CD14-positive monocyte (primary cell): ENCODE measurements around the gene AAR2. TPM values are rescaled to one million over a fixed set of nuclear protein-coding genes. Genes with fewer than 3 reads are reported as not detected.

ENCODE experiments used
- DNase-seq, 3 donors: peaks; one replicate each; pipeline ENCODE4 v3.0.0-alpha.2; 2011 to 2022
- H2AFZ ChIP-seq: 2 replicates; pipeline ENCODE4 v1.6.0; 2012; ENCODE audit warnings: mild to moderate bottlenecking, low read depth, low read length, inconsistent platforms; ENCODE audit not compliant: insufficient read depth, poor library complexity, severe bottlenecking
- H3K27ac ChIP-seq, 2 donors: 1 replicate in 1 of 2; 2 replicates in 1 of 2; pipeline ENCODE4 v1.5.1; 2012 to 2013; ENCODE audit warnings: low read length in 2 of 2, control low read depth in 1 of 2, inconsistent platforms in 1 of 2, low read depth in 1 of 2, mild to moderate bottlenecking in 1 of 2
- H3K27me3 ChIP-seq, 2 donors: one replicate each; pipeline versions ENCODE4 v1.6.0 to v1.6.1; 2011 to 2013; ENCODE audit warnings: low read length in 2 of 2; ENCODE audit not compliant: control insufficient read depth in 2 of 2, insufficient read depth in 2 of 2
- H3K36me3 ChIP-seq, 2 donors: replicated peaks in 1 of 2; 1 replicate in 1 of 2; 2 replicates in 1 of 2; pipeline versions ENCODE4 v1.5.1 to v1.6.1; 2012 to 2013; ENCODE audit warnings: low read length in 2 of 2, control low read depth in 1 of 2, inconsistent platforms in 1 of 2, mild to moderate bottlenecking in 1 of 2; ENCODE audit not compliant: insufficient read depth in 2 of 2, control insufficient read depth in 1 of 2
- H3K4me1 ChIP-seq, 2 donors: 1 replicate in 1 of 2; 2 replicates in 1 of 2; pipeline versions ENCODE4 v1.5.1 to v1.6.1; 2012 to 2013; ENCODE audit warnings: low read length in 2 of 2, control low read depth in 1 of 2, inconsistent platforms in 1 of 2, mild to moderate bottlenecking in 1 of 2, moderate library complexity in 1 of 2; ENCODE audit not compliant: insufficient read depth in 2 of 2, control insufficient read depth in 1 of 2
- H3K4me2 ChIP-seq: replicated peaks from 2 replicates; pipeline ENCODE3; 2012; ENCODE audit warnings: low read length, moderate library complexity, mild to moderate bottlenecking; ENCODE audit not compliant: poor library complexity, severe bottlenecking; ENCODE audit errors: extremely low read depth
- H3K4me3 ChIP-seq, 3 experiments: fragments of 200-600 bp in 1 of 3; sonication (generic) in 1 of 3; replicated peaks in 1 of 3; 1 replicate in 2 of 3; 2 replicates in 1 of 3; pipeline ENCODE4 v1.5.1; 2011 to 2013; ENCODE audit warnings: low read length in 3 of 3, mild to moderate bottlenecking in 3 of 3, control low read depth in 2 of 3, low read depth in 2 of 3, inconsistent platforms in 1 of 3, moderate library complexity in 1 of 3
- H3K79me2 ChIP-seq: 2 replicates; pipeline ENCODE4 v1.6.0; 2012; ENCODE audit warnings: mild to moderate bottlenecking, control low read depth, inconsistent platforms, low read length, moderate library complexity; ENCODE audit not compliant: insufficient read depth
- H3K9ac ChIP-seq: 2 replicates; pipeline ENCODE4 v1.6.0; 2017; ENCODE audit warnings: low read length, mild to moderate bottlenecking; ENCODE audit not compliant: insufficient read depth, poor library complexity, severe bottlenecking
- H3K9me3 ChIP-seq, 2 donors: replicated peaks in 1 of 2; 1 replicate in 1 of 2; 2 replicates in 1 of 2; pipeline versions ENCODE4 v1.5.1 to v1.6.1; 2012 to 2013; ENCODE audit warnings: low read length in 2 of 2, control low read depth in 1 of 2; ENCODE audit not compliant: control insufficient read depth in 1 of 2, insufficient read depth in 1 of 2
- H4K20me1 ChIP-seq: 2 replicates; pipeline ENCODE4 v1.6.0; 2012; ENCODE audit warnings: mild to moderate bottlenecking, low read length, control low read depth, moderate library complexity; ENCODE audit not compliant: insufficient read depth
- H3K27ac Mint-ChIP-seq, 7 donors: one replicate each; pipeline ENCODE4 v1.8.0; 2020; ENCODE audit warnings: mild to moderate bottlenecking in 7 of 7, mixed read lengths in 7 of 7, moderate library complexity in 6 of 7, inconsistent platforms in 2 of 7
- H3K27me3 Mint-ChIP-seq, 3 donors: one replicate each; pipeline ENCODE4 v1.8.0; 2021 to 2022; ENCODE audit warnings: low read depth in 3 of 3, mild to moderate bottlenecking in 3 of 3, mixed read lengths in 3 of 3, moderate library complexity in 3 of 3, inconsistent platforms in 1 of 3
- H3K36me3 Mint-ChIP-seq, 2 donors: one replicate each; pipeline ENCODE4 v1.8.0; 2020; ENCODE audit warnings: mixed read lengths in 2 of 2, inconsistent platforms in 1 of 2, mild to moderate bottlenecking in 1 of 2
- H3K4me1 Mint-ChIP-seq: one replicate; pipeline ENCODE4 v1.8.0; 2020; ENCODE audit warnings: mild to moderate bottlenecking, mixed read lengths
- H3K4me3 Mint-ChIP-seq, 2 donors: one replicate each; pipeline ENCODE4 v1.8.0; 2020; ENCODE audit warnings: mild to moderate bottlenecking in 2 of 2, mixed read lengths in 2 of 2, moderate library complexity in 1 of 2
- H3K9me3 Mint-ChIP-seq, 7 donors: one replicate each; pipeline ENCODE4 v1.8.0; 2020 to 2022; ENCODE audit warnings: mixed read lengths in 7 of 7, mild to moderate bottlenecking in 6 of 7, moderate library complexity in 6 of 7, inconsistent platforms in 2 of 7
- WGBS: methylation state at CpG from one replicate; pipeline ENCODE4 v1.1.5; 2013; ENCODE audit warnings: missing lambda C conversion rate; ENCODE audit not compliant: insufficient coverage; 5-methylcytosine and 5-hydroxymethylcytosine counted together
- intact Hi-C, 2 donors: fragments of 100-400 bp; cut with micrococcal nuclease; formaldehyde crosslinking; loops; one replicate each; pipeline versions ENCODE4 v1.15.0 to v1.15.1; 2023
- polyA plus RNA-seq, 3 donors: library from polyadenylated mRNA; depleted of rRNA in 1 of 3; unstranded in 2 of 3; stranded (reverse) in 1 of 3; fragments of 300-500 nt in 2 of 3; fragments of >200 nt in 1 of 3; fragmentation: Illumina TruSeq in 2 of 3; gene quantifications; 1 replicate in 2 of 3; 2 replicates in 1 of 3; pipeline ENCODE4 v1.2.3, GENCODE V29; 2012 to 2021
- TF ChIP-seq, protein P1 (sequence below): fragments of 200-600 bp; IDR thresholded peaks from one replicate; pipeline ENCODE4 v1.8.0; 2022; ENCODE audit warnings: antibody characterized with exemption, mild to moderate bottlenecking

The AAR2 gene
- polyA plus RNA-seq, 3 donors, result 9.1 to 48.8 (median 45.2) TPM

DNA sequence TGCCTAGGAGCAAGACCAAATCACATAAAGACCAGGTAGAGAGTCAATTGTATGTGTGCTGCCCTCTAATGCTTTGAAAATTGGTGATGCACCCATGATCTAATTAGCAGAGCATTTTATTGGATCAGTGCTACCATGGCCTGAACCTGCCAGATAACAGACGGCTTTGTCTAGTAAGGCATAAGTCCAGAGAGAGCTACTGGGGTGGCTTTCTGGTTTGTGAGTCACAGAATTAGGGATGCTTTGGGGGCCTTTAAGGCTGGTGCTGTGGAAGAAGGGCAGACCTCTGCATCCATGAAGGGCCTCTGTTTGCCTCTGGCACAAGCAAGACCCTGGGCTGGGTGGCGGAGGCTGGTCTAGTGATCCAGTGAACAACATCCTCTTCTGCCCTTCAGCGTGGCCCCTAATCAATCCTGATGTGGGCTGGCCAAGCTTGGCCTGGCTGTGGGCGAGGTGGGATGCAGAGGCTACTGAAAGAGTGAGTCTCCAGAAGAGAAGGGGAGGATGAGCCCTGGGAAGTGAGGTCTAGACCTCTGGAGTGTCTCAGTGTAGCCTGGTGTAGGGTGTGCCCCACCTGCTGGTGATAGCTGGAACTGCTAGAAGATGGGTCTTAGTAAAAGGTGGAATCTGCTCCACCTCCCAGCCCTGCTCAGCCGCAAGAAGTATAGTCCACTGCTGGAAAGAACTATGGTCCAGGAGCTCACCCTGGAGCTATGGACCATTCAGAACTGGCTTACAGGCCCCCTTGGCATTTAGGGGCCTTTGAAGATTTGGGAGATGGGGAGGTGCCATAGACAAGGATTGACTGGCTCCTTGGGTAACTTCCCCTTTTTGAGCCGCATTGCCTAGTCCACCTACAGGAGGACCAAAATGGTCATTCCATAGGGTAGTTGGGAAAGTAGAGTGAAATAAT lies 36.7 kb upstream of the AAR2 start:
- no peaks in the 10 kb centered on the region for H3K9me3 Mint-ChIP-seq
- no peaks in the 10 kb centered on the region for H3K36me3 Mint-ChIP-seq
- WGBS, result 72% methylated on average over 4 of the region's 6 CpGs
- Histone ChIP-seq H3K9me3 (no peaks in the 10 kb centered on the region), H3K9ac (no peak overlapping the region), H2AFZ (peak overlapping the region; percentile 39), H3K4me3 (no peak overlapping the region), H3K79me2 (no peaks in the 10 kb centered on the region), H3K4me2 (no peak overlapping the region), H3K27ac (no peak overlapping the region), H3K36me3 (no peaks in the 10 kb centered on the region), H3K4me1 (no peaks in the 10 kb centered on the region), H3K27me3 (peaks cover 0 to 4% of the 10 kb centered on the region in 2 donors), H4K20me1 (peaks cover 3% of the 10 kb centered on the region)
- intact Hi-C loops, result loop anchor here in 1 of 2 donors (5.0 kb wide), 2 partner anchors 42 to 243 kb away; no protein-coding TSS in a partner anchor
- peaks cover 3 to 10% (median 8%) of the 10 kb centered on the region in 3 donors for H3K27me3 Mint-ChIP-seq
- TF ChIP-seq, protein P1, sequence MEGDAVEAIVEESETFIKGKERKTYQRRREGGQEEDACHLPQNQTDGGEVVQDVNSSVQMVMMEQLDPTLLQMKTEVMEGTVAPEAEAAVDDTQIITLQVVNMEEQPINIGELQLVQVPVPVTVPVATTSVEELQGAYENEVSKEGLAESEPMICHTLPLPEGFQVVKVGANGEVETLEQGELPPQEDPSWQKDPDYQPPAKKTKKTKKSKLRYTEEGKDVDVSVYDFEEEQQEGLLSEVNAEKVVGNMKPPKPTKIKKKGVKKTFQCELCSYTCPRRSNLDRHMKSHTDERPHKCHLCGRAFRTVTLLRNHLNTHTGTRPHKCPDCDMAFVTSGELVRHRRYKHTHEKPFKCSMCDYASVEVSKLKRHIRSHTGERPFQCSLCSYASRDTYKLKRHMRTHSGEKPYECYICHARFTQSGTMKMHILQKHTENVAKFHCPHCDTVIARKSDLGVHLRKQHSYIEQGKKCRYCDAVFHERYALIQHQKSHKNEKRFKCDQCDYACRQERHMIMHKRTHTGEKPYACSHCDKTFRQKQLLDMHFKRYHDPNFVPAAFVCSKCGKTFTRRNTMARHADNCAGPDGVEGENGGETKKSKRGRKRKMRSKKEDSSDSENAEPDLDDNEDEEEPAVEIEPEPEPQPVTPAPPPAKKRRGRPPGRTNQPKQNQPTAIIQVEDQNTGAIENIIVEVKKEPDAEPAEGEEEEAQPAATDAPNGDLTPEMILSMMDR, result peak; percentile 95
- peaks cover 7% of the 10 kb centered on the region for H3K4me1 Mint-ChIP-seq
- peak; percentile 51 to 66 (median 55) for DNase-seq
- H3K4me3 Mint-ChIP-seq, result no peak overlapping the region
- H3K27ac Mint-ChIP-seq, result peak overlapping the region in 1 of 7 donors; percentile 64

DNA sequence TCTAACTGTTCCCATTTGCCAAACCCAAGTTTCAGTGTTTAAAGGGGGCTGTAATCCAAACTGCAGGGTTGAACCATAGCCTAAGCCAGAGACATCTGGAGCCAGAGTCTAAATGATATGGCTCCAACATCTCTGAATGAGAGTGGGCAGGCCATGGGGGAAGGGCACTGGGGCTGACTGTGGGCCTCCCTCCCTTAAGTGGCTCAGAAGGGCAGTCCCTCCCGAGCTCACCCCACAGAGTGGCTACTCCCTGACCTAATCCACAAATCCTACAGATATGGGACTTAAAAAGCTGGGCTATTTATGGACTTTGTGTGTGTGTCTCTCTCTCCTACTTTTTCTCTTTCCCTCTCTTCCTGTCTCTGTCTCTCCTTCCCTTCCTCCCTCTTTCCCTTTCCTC lies 35.8 kb upstream of the AAR2 start:
- no peak overlapping the region for H3K4me2 ChIP-seq
- H3K27ac Mint-ChIP-seq, result no peak overlapping the region
- H4K20me1 ChIP-seq, result peaks cover 3% of the 10 kb centered on the region
- no peaks in the 10 kb centered on the region for H3K9me3 Mint-ChIP-seq
- no peaks in the 10 kb centered on the region for H3K4me1 ChIP-seq
- H3K27ac ChIP-seq, result no peak overlapping the region
- no peaks in the 10 kb centered on the region for H3K9me3 ChIP-seq
- no peak overlapping the region for H3K4me3 ChIP-seq
- H3K27me3 ChIP-seq, result peaks cover 0 to 4% of the 10 kb centered on the region in 2 donors
- H2AFZ ChIP-seq, result no peak overlapping the region
- H3K79me2 ChIP-seq, result no peaks in the 10 kb centered on the region
- no peak overlapping the region for H3K9ac ChIP-seq
- no peaks in the 10 kb centered on the region for H3K36me3 Mint-ChIP-seq
- TF ChIP-seq, protein P1, result no peak
- no peak overlapping the region for H3K4me3 Mint-ChIP-seq
- peaks cover 7% of the 10 kb centered on the region for H3K4me1 Mint-ChIP-seq
- intact Hi-C loops, result loop anchor here in 1 of 2 donors (5.0 kb wide), 1 partner anchor 242 kb away; no protein-coding TSS in a partner anchor
- peaks cover 3 to 10% (median 6%) of the 10 kb centered on the region in 3 donors for H3K27me3 Mint-ChIP-seq
- no peak for DNase-seq
- WGBS, result no CpG with 5 or more reads among the region's 1 CpG
- H3K36me3 ChIP-seq, result no peaks in the 10 kb centered on the region
